HL-60/S4 treated with phorbol 12-myristate 13-acetate at 8.2 ng/mL for 4 days and 3 days (cell line): ENCODE data around the gene PKP3.
"Not testable (repeated sequence)": the region's sequence is repeated elsewhere in the genome, so short reads cannot be mapped to it uniquely, and the experiment has no call there.

Experiments
- in situ Hi-C: fragments of 300-500 bp; cut with MboI; formaldehyde crosslinking; loops from 2 replicates; pipeline ENCODE4 v1.15.0; 2022; ENCODE audit warnings: low sequenced_read_pairs

Gene PKP3

GRCh38 chr11:362642-363442 is 31.2 kb upstream of the PKP3 start:
- in situ Hi-C loops = no loop called here

GRCh38 chr11:363443-363805 is 30.6 kb upstream of the PKP3 start:
- in situ Hi-C loops = not testable (repeated sequence)

GRCh38 chr11:363948-364761 is 29.9 kb upstream of the PKP3 start:
- in situ Hi-C loops = no loop called here

DNA sequence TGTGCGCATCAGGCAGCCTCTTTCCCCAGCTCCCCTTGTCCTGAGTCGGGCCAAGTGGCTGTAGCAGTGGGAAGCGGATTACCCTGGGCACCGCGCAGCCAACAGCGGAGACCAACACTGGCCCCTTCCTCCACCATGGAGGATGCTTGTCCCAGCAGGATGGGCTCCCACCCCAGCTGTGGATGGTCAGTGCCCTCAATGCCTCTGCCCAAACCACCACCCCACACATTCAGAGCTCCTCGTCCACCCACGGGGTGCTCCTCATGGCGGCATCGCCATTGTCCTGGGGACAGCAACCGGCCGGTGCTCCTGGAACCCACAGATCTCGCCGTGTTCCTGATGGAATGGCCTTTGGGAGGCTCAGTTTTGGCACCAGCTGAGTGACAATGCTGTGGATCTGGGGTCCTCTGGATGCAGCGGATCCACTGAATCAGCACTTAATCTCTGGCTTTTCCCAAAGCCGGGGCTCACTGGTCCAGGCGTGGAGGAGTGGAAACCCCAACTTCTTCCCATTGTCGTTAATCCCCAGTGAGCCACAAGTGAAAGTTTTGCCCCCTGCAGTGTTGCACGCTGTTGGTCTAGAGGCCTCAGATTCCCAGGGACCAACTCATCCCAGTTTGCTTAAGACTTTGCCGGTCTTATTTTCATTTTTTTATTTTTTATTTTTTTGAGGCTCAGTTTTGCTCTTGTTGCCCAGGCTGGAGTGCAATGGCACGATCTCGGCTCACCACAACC is 28.9 kb upstream of the PKP3 start:
- in situ Hi-C loops = no loop called here

DNA sequence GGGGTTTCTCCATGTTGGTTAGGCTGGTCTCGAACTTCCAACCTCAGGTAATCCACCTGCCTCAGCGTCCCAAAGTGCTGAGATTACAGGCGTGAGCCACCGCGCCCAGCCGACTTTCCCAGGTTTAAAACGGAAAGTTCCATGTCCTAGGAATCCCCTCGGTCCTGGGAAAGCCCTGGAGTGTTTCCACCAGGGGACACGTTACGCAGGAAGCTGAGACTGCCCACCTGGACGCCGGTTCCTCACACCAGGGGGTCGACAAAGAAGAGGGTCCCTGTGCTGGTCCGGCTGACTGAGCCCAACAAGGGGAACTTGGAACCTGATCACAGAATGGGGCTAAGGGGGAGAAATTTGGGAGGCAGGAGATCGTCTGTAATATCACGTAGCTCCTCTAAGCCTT is 28.2 kb upstream of the PKP3 start:
- in situ Hi-C loops = no loop called here

GRCh38 chr11:367956-368413 is 26.0 kb upstream of the PKP3 start:
- in situ Hi-C loops = no loop called here

GRCh38 chr11:368414-369335 is 25.3 kb upstream of the PKP3 start:
- in situ Hi-C loops = no loop called here

GRCh38 chr11:369336-370018 is 24.5 kb upstream of the PKP3 start, which contains the start of gene B4GALNT4:
TSS of gene B4GALNT4 (plus strand) at chr11:369499. CDS start at chr11:369804, 305 bp downstream.
- in situ Hi-C loops = no loop called here

DNA sequence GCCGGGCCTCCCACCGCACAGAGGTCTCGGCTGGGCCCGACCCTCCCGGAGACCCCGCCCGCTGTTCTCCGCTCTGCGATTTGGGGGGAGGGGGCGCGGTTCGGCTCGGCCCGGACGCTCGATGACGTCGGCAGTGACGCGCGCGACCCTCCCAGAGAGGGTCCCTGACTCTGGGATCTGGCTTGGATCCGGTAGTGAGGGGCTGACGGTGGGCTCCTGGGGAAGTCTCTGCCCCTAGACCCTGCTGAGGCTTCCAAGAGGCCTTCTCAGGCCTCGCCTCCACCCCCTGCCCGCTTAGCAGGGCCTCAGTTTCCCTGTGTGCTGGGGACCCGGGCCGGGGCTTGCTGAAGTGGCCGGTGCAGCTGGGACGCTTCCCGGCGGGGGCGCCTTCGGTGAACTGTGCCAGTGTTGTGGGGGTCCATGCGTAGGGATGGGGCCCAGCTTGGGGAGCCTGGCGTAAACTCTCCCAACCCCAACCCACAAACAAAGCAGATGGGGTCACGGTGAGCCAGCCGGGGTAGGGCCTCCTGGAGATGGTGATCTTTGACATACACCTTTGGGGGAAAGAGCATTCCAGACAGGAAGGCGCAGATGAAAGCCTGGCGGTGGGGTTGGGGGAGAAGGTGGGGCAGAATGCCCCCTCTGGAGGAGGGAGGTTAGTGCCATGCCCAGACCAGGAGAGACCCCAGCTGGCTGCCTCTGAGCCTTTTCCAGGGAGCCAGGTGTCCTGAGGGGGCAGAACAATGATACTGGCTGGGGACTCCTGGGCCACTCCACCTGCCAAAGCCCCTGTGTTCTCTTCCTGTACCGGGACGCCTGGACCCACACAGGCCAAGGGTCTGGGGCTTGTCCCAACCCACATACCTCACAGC is 23.7 kb upstream of the PKP3 start:
- in situ Hi-C loops = no loop called here

DNA sequence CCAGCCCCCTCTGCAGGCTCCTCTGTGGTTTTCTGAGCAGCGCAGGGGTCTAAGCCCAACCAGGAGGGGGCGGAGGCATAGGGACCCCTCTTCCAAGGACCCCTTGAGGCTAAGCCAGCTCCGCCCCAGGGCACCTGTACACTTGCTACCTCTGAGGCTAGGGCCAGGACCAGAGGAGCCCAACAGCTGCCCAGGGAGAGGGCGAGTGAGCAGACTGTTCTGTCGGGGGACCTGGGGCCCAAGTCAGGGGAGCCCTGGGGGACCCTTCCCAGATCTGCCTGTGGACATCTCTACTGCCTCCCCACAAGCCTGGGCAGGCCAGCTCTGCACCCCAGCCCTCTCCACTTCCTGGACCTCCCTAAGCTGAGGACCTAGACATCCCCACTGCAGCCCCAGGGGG is 23.0 kb upstream of the PKP3 start:
- in situ Hi-C loops = no loop called here

DNA sequence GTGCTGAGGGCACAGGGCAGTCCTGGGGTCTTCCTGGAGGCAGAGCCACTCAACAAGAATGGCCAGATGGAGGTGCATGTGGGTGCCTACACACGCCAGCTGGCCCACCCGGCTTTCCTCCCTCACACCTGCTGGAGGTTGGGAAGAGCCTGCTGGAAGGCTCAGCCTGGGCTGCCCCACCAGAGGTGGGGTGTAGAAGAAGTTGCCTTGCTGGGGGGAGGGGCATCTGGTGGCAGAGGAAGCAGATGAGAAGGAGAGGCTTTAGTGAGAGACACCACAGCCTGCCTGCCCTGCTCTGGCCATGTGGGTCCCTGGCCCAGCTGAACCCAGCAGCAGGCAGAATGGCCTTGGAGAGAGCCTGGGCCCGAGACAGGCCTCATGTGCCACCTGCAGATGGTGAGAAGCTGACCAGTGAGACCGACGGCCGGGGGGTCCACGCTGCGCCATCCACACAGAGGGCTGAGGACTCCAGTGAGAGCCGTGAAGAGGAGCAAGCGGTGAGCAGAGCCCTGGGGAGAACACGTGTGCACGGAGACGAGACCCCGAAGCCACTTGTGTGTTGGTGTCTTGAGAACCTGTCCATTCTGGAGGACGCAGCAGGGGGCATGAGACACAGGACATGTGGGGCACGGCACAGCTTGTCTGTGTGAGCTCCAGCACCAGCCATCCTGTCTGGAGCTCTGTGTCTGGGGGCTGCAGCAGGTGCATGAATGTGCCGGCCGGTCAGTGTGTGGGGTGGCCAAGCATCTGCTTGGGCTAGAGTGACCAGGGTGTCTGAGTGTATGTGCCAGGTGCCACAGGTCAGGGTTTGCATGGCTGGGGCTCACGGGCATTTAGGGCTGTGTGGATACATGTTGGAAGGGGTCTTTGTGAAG is 22.1 kb upstream of the PKP3 start:
- in situ Hi-C loops = no loop called here

DNA sequence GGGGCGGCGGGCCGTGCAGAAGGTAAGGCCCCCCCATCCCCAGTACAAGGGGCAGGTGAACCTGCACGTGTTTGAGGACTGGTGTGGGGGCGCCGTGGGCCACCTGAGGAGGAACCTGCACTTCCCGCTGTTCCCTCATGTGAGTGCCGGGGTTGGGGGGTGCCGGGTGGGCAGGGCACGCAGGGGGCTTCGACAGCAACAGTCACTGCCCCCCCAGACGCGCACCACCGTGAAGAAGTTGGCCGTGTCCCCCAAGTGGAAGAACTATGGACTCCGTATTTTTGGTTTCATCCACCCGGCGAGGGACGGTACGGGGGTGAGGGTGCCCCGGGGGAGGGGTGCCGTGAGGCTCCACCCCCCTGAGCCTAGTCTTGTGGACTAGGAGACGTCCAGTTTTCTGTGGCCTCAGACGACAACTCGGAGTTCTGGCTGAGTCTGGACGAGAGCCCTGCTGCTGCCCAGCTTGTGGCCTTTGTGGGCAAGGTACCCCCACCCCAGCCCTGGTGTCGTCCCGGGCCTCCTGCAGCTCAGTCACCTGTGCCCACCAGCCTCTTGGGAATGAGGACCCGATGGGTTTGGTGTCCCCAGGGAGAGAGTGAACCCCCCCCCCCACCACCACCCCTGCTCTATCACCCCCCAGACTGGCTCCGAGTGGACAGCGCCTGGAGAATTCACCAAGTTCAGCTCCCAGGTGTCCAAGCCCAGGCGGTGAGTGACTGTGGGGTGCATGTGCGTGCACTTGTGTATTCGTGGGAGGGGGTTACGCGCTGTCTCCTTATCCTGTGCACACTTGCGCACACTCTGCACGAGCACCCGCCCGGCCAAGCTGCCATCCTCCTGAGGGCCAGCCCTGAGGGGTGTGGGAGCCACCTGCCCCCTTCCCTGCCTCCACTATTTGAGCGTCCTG is 20.9 kb upstream of the PKP3 start:
- in situ Hi-C loops = no loop called here

DNA sequence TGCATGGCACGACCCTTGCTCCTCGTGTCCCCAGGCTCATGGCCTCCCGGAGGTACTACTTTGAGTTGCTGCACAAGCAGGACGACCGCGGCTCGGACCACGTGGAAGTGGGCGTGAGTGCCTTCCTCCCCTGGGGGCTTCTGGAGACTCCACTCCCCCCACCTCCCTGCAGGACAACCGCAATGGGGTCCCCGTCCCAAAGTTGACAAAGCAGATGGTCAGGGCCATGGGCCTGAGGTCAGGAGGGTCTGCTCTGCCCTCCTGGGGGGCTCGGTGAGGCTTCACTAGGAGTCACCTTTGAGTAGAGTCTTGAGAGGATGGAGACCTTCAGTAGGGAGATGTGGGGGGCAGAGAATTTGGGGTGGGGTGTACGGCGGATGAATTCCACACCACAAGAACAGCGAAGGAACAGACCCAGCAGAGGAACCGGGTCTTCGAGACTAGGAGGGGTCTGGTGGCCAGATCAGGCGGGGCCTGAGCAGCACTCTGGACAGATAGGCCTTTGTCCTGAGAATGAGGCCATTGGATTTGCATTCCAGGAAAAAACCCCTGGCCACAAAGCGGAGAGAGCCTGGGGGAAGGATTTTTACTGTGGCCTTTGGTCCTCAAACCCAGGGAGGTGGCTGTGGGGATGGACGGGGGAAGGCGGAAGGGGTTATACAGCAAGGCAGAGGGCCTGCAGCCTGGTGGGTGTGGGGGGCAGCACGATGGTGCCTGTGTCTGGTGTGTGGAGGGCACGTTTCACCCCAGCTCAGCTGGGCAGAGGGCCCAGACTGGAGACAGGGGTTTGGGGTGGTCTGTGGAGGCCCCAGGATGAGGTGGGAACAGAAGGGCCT is 20.1 kb upstream of the PKP3 start:
- in situ Hi-C loops = no loop called here

DNA sequence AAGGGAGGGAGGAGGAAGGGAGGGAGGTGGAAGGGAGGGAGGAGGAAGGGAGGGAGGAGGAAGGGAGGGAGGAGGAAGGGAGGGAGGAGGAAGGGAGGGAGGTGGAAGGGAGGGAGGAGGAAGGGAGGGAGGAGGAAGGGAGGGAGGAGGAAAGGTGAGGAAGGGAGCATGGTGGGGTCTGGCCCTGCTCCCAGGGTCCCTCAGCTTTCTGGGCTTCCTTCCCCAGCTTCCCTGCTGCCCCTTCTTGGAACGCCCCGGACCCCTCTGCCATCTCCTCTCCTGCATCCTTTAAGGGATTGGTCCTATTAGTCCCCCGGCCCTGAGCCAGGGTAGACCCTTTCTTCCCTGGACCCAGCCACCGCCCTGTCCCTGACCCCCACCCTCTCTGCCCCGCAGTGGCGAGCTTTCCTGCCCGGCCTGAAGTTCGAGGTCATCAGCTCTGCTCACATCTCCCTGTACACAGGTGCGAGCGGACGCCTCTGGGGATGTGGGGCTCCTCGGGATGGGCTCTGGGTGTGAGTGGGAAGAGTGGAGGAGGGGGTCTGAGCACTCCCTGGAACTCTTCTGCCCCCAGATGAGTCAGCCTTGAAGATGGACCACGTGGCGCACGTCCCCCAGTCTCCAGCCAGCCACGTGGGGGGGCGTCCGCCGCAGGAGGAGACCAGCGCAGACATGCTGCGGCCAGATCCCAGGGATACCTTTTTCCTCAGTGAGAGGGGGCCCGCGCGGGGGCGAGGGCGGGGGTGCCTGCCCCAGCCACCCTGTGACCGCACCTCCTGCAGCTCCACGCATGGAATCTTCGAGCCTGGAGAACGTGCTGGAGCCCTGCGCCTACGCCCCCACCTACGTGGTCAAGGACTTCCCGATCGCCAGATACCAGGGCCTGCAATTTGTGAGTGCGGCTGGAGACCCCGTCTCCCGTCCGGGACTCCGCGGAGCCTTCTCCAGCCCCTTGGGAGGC is 18.7 kb upstream of the PKP3 start:
- in situ Hi-C loops = no loop called here
